NCI-H187 treated with DMSO at 0.1 percent for 48 hours (cell line): Measurements from ENCODE around the gene MCAT.
"Not testable (repeated sequence)": the region's sequence is repeated elsewhere in the genome, so short reads cannot be mapped to it uniquely, and the experiment has no call there.

Source experiments
- DNase-seq: peaks from one replicate; lab custom pipeline; 2025; lab: John Stamatoyannopoulos, UW

Gene MCAT

DNA sequence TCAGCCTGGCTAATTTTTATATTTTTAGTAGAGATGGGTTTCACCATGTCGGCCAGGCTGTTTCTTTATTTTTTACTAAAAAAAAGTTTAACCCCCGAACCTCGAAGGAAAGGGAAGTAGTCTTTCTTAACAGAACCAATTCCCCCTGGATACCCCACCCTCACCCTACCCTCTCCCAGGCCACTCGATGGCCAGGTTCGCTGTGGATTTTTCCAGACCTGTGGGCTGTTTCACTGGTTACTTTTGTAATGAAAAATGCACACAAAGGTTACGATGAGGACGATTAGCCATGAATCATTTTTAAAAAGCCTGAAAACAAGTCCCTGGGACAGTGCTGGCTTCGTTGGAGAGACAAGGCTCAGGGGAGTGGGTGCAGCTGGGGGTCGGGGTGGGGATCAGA is 10.7 kb upstream of the MCAT start:
- no peak for DNase-seq

- no peak for DNase-seq
Observed at GRCh38 chr22:43152357-43153071, 9.3 kb upstream of the MCAT start.

- DNase-seq, result no peak
Observed at GRCh38 chr22:43152003-43152356, 8.8 kb upstream of the MCAT start.

GRCh38 chr22:43151251-43152002 is 8.2 kb upstream of the MCAT start, which contains the start of gene TSPO:
Gene TSPO (plus strand): TSS chr22:43151559. CDS start chr22:43159239, 7,680 bp downstream.
- DNase-seq, result no peak

GRCh38 chr22:43150731-43151206 is 7.6 kb upstream of the MCAT start:
- no peak for DNase-seq

- DNase-seq, result no peak
Observed at GRCh38 chr22:43148581-43148980, 5.4 kb upstream of the MCAT start.

DNA sequence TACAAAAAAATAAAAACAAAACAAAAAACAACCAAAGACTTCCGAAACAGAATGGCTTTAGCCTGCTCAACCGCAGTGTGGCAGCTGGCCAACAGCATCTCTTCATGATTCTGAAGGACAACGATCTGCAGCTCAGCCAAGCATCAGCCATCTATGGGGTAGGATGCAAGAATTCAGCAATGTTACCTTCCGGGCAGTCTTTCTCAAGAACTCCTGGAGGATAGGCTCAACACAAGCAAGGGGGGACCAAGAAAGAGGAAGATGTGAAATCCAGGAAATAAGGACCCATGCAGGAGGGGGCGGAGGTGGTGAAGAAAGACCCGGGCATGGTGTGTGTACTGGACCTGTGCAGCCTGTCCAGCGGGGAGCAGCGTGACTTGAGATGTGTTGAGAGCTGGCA is 4.6 kb upstream of the MCAT start:
- DNase-seq, result no peak

DNA sequence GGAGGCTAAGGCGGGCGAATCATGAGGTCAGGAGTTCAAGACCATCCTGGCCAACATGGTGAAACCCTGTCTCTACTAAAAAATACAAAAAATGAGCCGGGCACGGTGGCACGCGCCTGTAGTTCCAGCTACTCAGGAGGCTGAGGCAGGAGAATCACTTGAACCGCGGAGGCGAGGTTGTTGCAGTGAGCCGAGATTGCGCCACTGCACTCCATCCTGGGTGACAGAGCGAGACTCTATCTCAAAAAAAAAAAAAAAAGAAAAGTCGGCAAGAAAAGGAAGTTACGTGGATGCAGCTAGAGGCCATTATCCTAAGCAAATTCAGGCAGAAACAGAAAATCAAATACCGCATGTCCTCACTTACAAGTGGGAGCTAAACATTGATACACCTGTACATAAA is 3.1 kb upstream of the MCAT start:
- DNase-seq, result not testable (repeated sequence)

- not testable (repeated sequence) for DNase-seq
Observed at GRCh38 chr22:43145371-43145770, 2.2 kb upstream of the MCAT start.

DNA sequence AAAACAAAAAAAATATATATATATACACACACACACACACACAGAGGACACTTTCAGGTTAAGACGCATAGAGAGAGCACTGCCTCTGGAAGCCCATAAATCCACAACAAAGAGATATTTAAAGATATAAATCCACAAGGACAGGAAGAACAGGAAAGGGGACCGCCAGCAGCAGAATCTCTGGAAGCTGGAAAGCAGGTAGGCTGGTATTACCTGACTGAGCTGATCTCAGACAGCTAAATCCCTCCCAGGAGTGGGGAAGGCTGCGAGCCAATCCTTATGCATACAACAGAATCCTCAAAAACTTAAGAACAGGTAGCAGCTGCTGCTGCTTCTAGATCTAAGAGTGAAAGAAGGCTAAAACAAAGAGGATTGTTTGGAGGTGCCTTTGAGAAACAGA is 1.8 kb upstream of the MCAT start:
- DNase-seq, result no peak

DNA sequence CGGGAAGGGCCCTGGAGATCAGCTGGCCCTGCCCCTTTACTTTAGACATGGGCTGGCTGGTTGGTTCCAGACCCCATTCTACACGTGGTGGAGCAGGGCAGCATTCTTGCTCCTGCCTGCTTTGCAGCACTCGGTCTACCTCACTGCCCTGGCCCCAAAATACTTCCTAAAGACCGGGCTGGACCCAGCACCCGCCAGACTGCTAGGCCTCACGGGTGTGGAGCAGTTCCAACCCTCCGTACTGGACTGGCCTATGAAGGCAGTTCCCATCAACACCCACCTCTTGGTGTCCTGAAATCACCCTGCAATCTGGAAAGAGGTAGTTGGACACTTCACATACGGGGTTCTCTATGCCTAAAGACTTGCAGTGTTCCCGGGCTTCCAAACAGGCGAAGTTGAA is 6.4 kb downstream of the MCAT start:
- DNase-seq, result no peak

DNA sequence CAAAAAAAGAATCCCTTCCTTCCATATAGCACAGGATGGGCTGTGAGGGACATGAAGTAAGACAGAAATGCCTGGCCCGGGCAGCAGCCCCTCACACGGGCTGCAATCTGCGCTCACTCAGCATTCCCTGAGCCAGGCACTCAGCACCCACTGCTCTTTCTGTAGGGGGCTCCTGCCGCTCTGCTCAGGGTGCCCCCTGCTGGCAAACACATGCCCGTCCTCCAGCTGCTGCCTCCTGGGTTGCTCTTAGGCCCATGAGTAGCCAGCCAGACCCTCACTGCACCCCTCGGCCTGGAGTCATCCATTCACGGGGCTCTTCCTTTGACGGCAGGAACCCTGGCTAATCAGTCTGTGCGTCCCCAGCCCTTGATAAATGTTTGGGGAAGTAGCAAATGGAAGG is 6.9 kb downstream of the MCAT start:
- DNase-seq, result no peak

- DNase-seq, result no peak
Observed at GRCh38 chr22:43135565-43135964, 7.6 kb downstream of the MCAT start.

DNA sequence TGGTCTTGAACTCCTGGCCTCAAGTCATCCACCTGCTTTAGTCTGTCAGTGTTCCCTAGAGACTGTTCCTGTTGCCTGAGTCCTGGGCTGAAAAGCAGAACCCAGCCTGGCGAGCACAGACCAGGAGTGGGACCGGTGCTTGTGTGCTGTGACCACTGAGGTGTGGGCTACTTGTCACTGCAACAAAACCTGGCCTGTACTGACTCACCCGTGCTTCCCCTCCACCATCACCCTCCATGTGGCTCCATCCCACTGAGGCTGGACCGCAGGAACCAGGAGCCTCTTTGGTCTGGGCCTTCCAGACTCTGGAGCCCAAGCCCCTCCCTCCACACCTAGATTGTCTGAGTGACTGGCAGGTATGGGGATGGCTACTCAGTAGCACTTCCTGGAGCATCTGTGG is 8.6 kb downstream of the MCAT start:
- DNase-seq, result no peak

DNA sequence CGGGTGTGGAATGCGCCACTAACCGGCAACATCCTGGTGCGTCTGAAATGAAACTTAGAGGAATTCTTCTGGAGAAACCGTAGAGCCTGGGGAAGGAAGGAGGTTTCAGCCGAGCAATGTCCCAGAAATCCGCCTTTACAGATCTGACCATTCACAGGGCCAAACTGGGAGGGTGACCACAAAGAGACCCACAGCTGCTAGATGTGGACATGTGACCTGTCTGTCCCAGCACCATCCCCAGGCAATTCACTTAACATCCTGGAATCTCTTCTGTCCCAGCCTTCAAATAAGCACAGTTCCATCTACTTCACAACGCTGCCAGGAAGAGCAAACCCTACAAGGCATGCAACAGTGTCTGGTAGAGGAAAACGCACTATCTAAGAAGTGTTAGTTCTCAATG is 9.8 kb downstream of the MCAT start:
- DNase-seq, result no peak

- no peak for DNase-seq
Observed at GRCh38 chr22:43131773-43132501, 11.3 kb downstream of the MCAT start.

DNA sequence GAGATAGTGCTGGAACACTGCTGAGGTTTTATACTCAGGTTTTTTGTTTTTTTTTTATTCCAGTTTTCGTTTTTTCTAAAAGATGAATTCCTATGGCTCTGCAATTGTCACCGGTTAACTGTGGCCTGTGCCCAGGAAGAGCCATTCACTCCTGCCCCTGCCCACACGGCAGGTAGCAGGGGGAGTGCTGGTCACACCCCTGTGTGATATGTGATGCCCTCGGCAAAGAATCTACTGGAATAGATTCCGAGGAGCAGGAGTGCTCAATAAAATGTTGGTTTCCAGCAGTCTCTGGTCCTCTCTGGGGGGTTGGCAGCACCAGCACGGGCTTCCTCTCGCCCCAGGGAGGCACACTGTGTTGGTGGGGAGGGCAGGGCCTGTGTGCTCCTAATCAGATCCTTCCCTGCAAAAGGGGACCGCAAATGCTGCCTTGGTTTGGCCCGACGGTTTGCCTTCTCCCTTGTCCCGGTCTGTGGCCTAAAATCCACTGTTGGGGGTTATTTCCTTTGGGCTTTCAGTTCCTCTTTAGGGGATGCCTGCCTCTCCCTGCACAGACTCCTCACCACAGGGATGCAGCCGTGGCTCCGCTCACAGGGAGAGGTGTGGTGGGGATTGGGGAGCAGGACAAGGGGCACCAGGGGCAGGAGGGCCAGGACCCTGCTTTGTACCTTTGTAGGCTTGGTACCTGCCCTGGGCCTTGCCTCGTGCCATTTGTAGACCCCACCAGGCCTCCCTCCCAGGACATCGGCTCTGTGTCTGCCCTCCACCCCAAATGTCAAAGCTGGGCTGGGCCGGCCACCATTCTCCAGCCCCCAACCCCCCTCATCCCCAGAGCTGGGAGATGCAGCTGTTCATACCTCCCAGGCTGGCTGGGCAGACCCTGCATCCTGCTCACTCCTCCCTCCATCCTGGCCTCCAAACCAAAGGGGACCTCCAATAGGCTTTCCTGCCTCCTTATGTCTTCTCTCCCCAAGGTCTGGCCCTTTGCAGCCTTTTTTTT is 13.5 kb downstream of the MCAT start:
- DNase-seq, result no peak

DNA sequence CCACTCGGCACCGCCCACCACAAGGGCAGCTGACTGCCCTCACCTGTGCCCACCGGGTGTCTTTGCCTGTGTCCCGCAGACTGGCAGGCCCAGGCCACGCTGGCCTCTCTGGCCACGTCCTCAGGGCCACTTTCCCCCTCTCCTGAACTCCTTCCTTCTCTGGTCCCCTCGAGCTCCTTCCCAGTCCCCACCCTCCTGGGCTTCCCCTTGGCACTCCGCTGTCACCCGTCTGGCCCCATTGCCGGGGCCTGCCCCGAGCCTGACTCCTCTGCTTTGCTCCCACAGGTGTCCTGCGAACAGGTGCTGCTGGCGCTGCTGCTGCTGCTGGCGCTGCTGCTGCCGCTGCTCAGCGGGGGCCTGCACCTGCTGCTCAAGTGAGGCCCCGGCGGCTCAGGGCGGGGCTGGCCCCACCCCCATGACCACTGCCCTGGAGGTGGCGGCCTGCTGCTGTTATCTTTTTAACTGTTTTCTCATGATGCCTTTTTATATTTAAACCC is 14.2 kb downstream of the MCAT start:
- DNase-seq, result peak; percentile 29

DNA sequence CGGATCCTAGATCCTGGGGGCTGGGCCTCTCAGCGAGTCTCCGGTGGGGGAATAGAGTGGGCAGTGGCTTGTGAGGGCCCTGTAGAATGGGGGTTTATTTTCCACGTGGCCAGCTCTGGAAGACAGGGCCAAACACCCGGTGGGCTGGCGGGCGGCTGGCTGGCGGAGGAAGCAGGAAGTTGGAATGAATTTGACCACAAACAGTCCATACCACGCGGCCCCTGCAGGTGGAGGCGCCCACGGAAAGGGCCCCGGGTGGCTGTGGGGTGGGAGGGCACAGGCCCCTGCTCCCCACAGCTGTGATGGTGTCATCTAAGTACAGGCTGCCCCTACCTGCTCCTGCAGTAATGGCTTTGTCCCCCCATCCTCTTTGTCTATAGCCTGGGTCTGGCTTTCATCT is 15.1 kb downstream of the MCAT start:
- DNase-seq, result no peak

- DNase-seq, result no peak
Observed at GRCh38 chr22:43127166-43127908, 15.9 kb downstream of the MCAT start.
